GM18873 (cell line): ENCODE results near the gene DHX32.
A peak's percentile ranks its signal among the peaks of the same experiment; 100 is the strongest.

ENCODE experiments used
- ATAC-seq: cut with Tn5 transposase; IDR thresholded peaks from one replicate; pipeline ENCODE4 v1.9.1; 2021; ENCODE audit warnings: mild to moderate bottlenecking, moderate library complexity, moderate number of reproducible peaks; ENCODE audit not compliant: unreplicated experiment, low FRiP score

DHX32 gene

DNA sequence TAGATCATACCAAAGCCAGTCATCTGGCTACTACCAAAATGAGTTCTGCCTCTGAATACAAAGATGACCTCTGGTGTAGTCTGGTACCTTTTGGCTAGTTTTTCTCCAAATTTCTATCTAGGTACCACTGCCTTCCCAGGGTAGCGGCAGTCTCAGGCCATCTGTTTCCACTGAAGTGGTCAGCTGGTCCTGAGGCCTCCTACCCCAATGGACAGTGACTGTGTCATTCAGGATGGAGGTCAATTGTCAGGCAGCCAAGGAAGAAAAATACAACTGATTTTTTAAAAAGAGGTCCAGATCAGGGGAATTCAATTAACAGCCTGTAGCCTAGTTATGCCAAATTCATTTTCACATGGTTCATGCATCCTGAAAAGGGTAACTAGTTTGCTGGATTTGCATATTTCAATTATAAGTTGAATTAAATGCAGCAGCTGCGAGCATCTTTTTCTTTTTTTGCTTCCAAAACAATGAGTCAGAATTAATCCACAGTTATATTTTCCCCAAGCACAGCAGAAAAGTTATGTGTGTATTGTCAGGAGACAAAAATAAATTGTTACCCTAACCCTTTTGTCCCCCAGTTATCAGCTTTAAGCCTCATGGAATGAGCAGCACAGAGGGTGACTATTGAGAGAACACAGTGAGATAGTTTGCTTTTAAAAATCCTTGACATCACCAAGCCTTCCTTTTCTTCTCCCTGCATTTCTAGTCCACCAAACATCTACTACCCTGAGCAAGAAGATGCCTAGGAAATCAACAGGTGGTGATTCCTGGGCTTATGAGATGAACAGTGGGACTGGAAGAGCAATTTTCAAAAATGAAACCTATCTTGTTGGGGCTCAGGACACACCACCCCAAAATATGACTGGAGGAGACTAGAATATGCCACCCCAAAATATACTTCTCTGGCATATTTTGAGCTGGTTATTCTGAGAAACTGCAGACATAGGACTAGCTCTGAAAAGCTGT, 30.0 kb downstream of the DHX32 start:
- no peak for ATAC-seq

DNA sequence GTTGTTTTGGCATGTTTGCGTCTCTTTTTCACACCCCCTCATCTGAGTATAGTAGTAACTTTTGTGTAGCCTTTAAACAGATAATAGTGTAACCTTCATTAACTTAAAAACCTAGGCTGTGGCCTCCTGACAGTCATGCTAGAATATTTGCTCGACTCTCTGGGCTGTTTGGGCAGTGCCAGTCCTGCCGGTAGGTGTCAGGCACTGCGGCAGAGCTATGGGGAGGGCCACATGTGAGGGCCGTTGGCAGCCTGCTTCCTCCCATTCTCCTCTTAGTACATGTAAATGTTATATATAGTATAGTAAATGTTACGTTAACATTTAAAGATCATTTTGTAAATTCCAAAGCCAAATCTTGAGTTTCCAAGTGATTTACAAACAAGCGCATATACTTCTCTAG, 31.6 kb downstream of the DHX32 start:
- no peak for ATAC-seq

GRCh38 chr10:125848857-125849256, 32.2 kb downstream of the DHX32 start:
- no peak for ATAC-seq

DNA sequence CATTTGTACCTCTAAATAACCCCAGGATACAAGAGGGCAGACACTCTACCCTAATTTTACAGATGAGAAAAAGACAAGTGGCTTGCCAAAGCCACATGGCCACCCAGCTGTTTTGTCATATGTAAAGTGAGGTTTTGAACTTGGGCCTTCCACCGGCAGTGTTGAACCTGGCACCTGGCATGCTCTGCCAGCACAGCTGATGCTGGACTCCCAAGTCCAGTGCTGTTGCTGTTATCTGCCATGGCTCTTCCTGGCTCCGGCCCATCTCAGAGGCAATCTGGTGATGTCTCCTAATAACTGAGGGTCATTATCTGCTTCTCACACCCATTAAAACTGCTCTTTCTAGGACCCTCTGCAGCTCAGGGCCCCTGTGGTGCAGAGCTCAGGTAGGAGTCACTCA, 32.7 kb downstream of the DHX32 start:
- ATAC-seq = no peak

DNA sequence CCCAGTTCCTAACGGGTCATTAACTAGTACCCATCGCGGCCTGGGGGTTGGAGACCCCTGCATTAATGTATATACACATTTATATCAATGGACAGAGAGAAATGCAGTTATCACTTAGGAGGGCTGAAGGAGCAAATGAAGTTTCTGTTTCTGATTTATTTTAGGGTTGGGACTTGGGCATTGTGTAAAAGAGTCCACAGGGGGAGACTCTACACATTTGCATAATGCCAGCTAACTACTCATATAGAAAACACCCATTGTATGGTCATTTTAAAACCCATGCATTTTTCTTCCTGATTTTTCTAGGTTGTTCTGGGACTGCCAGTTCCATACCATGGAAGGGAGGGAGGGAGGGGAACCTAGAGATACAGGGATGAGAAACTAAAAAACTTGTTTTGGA, 34.2 kb downstream of the DHX32 start:
- no peak for ATAC-seq

GRCh38 chr10:125845617-125846016, 35.5 kb downstream of the DHX32 start:
- no peak for ATAC-seq

- ATAC-seq = no peak
Measured at GRCh38 chr10:125844751-125845221, 36.3 kb downstream of the DHX32 start.

DNA sequence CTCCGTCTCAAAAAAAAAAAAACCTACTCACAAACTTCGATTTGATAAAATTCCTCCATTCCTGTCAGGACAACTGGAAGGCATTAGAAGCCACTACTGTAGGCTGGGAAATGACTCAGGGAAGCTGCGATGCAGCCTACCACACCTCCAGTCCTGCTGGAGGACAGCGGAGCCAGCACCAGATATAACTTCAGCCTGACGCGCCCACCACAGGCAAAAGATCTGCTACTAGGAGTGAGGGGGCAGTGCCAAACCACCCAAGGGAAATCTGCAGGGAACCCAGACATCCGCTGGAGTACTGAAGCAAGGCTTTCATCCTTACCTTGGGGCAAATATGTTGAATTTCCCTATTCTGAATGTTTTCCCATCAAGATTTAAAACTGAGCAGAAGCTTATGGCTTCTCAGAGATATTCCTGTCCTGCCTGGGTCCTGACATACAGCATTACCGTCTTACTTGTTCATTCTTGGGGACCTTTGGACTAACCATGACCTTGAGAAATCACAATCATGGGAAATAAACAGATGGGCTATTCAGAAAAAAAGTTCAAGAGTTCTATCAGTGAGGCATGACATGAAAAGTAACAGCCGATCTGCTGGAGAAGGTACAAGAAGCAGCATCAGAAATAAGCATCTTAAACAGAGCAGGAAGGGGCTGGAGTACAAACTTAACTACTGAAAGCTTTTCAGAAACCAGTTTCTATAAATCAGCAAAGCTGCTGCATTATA, 37.3 kb downstream of the DHX32 start:
- ATAC-seq = no peak

DNA sequence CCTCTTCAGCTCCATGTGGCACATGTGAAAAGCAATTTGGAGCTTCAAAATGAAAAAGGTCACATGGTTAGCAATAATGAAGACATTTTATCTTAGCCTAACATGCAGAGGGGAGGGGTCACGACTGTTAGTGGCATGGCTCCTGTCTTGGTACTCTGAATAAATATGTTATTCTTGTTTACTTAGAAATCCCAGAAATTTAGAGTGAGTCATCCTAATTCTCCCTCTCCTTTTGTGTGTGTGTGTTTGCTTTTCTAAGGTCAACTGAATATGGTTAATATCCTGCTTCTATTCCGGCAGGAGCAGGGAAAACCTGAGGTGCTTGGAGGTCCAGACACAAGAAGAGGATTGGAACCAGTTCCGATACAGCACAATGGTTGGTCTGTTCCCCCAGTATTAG, 40.1 kb downstream of the DHX32 start:
- no peak for ATAC-seq

- no peak for ATAC-seq
Measured at GRCh38 chr10:125840406-125840805, 40.7 kb downstream of the DHX32 start.

DNA sequence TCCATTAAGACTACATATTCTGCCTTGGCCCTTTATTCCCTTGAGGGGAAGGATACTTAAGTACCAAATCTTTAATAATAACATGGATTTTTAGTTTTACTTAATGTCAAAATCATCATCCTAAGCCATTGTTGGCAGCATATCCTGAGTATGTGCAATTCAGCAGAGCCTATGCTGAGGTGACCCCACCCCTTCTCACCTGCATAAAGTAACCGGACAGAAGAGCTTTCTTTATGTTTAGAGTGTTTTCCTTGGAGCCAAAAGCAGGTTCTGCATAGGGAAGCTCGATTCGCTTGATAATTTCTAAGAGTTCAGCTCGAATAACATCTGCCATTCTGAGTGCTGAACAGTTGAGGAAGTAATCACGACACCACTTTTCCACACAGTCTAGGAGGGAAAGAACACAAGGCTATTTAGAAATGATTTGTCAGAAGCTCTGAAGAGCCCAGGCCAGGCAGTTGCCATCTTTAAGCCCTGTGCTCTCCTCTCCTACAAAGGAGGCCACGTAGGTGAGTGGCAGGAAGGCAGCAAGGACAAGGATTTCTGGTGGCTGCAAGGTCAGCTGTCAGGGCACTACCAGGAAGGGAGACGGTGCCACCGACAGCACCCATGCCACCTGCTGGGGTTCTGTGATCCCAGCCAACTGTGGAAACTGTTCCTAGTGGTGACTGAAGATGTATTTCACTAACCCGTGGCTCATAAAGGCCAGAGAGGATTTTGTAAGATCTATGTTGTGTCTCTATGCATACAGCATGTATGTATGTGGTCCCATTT, 42.1 kb downstream of the DHX32 start:
- no peak for ATAC-seq

- no peak for ATAC-seq
Measured at GRCh38 chr10:125836746-125837145, 44.3 kb downstream of the DHX32 start.

GRCh38 chr10:125828311-125828710, 52.8 kb downstream of the DHX32 start:
- no peak for ATAC-seq

DNA sequence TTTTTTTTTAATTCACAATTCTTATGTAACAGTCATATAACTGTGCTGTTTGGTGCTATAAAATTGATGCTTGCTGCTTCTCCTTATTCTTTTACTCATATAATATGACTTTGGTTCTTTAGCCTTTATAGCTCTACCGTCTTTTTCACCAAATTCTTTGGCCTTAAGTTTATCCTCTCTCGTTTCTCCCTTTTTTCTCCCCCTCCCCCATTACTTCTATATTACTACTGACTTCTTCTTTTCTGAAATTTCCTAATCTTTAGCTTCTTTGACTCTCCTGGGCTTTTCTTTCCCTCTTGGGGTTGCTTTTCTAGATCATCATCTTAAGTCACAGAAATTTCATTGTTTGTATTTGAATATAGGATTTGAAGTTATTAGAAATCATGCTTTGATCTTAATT, 54.0 kb downstream of the DHX32 start:
- no peak for ATAC-seq

- no peak for ATAC-seq
Measured at GRCh38 chr10:125824736-125825135, 56.4 kb downstream of the DHX32 start.

GRCh38 chr10:125823663-125824251, 57.3 kb downstream of the DHX32 start:
- no peak for ATAC-seq

DNA sequence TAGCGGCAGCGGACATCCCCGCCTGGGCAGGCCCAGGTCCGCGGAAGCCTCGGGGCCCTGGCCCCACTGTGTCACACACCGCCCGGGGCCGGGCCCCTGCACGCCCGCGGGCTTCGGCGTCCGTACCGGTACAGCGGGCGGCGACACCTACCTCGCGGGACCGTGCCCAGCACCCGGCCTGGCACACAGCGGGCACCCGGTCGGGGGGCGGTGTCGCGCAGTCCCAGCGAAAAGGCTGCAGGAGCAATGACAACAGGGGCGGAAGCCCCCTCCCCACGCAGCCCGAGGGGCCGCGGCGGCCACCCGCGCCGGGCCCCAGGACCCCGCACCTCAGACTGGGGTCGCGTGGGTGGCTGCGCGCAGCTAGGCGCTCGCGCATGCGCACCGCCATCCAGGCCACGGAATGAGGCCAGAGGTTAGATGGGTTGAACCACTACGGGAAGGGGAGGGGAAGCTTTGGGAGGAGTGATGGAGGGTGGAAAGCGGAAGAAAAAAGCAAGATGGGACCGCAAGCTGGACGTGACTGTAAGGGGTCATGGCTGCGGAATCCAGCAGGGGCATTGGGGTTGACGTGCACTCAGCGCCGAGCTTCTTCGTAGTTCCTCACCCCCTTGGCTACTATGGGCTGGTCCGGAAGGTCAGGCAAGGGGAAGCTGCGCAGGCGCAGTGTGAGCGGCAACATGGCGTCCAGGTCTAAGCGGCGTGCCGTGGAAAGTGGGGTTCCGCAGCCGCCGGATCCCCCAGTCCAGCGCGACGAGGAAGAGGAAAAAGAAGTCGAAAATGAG, 58.0 kb downstream of the DHX32 start, which contains the start of the genes BCCIP and UROS:
BCCIP (plus strand) TSS at position 669 of the 785 bp plus-strand sequence; CDS start at position 681, 12 bp downstream.
UROS (minus strand) TSS at position 381 of the 785 bp plus-strand sequence. CDS start 6,759 bp downstream, outside the sequence.
- ATAC-seq = peak; percentile 74

DNA sequence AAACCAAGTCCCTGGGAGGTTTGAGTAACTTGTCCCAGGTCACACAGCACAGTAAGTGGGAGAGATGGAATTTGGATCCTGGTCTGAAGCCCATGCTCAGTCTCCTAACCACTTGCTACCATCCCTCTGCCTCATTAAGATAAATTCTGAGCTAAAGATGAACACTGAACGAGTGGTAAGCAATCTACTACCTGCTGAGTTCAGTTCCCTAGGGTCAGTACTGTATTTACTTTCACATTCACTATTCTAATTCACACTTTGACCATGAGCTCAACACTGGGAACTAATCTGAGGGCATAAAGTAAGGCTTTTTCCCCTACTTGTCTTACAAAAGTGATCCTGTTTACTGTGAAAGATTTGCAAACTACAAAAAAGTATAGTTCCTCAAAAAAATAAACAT, 60.4 kb downstream of the DHX32 start:
- ATAC-seq = no peak

DNA sequence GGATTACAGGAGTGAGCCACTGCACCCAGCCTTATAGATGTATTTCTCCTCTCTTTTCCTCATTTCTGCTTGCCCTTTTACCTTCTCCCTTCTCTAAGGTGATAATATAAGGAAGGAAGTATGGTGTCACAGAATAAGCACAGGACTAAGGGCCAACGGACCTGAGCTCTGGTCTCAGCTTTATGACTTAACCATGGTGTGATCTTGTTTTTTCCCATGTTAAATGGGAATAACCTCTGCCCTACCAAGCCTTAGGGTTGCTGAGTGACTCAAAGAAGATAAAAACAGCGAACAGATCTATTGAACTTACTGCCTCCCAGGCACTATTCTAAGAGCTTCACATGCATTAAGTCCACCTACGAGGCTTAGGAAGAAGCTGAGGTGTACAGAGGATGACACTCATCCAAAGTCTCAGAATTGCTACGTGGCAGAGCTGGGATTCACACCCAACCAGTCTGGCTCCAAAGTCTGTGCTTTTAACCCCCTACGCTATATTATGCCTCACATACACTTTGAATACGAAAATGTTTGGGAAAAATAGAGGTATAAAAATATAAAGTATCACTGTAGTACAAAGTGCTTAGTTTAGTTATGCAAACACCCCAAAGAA, 63.6 kb downstream of the DHX32 start:
- no peak for ATAC-seq
